ENCODE data around the gene MYOM1. TPM values are rescaled to one million over a fixed set of nuclear protein-coding genes. Genes with fewer than 3 reads are reported as not detected.

The MYOM1 gene
- total RNA-seq, 1 experiment from 2014 or later = 0.37 TPM

DNA sequence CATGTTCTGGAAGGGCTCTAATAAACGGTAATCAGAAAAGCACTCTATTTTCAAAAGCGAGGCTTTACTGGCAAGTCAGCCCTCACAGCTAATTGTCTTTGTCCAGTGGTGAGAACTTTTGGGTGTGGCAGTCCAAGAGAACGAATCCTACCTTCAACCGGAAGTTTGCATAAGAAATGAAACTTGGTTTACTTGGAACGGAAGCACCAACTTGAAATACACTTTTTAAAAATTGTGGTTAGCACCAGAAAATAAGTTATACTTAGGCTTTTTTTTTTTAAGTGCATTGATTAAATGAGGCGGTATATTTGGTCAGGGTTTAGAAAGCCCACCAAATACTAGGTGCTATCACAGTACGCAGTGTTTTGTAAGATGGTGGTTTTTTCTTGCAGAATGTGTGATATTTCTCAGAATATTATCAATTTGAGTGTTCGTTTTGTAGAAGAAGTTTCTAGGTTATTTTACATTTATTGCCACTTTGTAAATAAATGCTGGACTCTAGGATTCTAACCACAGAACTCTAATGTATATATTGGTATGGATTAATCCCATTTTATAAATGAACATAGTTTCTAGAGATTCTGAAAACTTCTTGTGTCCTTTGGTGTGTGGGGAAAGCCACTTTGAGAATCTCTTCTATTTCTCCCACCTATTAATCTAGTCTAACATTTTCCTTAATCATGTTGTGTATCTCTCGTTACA is 29.0 kb upstream of the MYOM1 start:
- TSS peak; percentile 67 for BruUV-seq (replicated peaks)
- TF ChIP-seq, protein P1, sequence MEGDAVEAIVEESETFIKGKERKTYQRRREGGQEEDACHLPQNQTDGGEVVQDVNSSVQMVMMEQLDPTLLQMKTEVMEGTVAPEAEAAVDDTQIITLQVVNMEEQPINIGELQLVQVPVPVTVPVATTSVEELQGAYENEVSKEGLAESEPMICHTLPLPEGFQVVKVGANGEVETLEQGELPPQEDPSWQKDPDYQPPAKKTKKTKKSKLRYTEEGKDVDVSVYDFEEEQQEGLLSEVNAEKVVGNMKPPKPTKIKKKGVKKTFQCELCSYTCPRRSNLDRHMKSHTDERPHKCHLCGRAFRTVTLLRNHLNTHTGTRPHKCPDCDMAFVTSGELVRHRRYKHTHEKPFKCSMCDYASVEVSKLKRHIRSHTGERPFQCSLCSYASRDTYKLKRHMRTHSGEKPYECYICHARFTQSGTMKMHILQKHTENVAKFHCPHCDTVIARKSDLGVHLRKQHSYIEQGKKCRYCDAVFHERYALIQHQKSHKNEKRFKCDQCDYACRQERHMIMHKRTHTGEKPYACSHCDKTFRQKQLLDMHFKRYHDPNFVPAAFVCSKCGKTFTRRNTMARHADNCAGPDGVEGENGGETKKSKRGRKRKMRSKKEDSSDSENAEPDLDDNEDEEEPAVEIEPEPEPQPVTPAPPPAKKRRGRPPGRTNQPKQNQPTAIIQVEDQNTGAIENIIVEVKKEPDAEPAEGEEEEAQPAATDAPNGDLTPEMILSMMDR (conservative IDR thresholded peaks at IDR 0.05; ENCODE audit: low read depth, low read length) = no peak
- H3K36me3 ChIP-seq (ENCODE audit: insufficient read depth, low read length, poor library complexity, severe bottlenecking) = peaks cover 27% of the 10 kb centered on the region
- H3K4me3 ChIP-seq (ENCODE audit: low read depth, low read length, poor library complexity, severe bottlenecking) = peak overlapping the region; percentile 75
- H3K9me3 ChIP-seq (ENCODE audit: low read depth, low read length, poor library complexity, severe bottlenecking) = no peaks in the 10 kb centered on the region
- H3K27ac ChIP-seq (ENCODE audit: low read depth, low read length, poor library complexity, severe bottlenecking) = peak overlapping the region; percentile 96
- POLR2A ChIA-PET (ENCODE audit: low non-redundant PET) = no interaction called here
- H3K27me3 ChIP-seq (replicated peaks; ENCODE audit: insufficient read depth, low read depth, low read length, poor library complexity) = no peaks in the 10 kb centered on the region
- CTCF ChIA-PET = no interaction called here
- H3K4me1 ChIP-seq (ENCODE audit: insufficient read depth, low read length, poor library complexity, severe bottlenecking) = peaks cover 40% of the 10 kb centered on the region
- DNase-seq (ENCODE audit: low spot score) = peak; percentile 57
- intact Hi-C loops (cut with micrococcal nuclease; ENCODE audit: unreplicated experiment) = loop anchor here (5.0 to 10.0 kb wide), 3 partner anchors 97 to 474 kb away; partner anchors contain the start of gene LPIN2

DNA sequence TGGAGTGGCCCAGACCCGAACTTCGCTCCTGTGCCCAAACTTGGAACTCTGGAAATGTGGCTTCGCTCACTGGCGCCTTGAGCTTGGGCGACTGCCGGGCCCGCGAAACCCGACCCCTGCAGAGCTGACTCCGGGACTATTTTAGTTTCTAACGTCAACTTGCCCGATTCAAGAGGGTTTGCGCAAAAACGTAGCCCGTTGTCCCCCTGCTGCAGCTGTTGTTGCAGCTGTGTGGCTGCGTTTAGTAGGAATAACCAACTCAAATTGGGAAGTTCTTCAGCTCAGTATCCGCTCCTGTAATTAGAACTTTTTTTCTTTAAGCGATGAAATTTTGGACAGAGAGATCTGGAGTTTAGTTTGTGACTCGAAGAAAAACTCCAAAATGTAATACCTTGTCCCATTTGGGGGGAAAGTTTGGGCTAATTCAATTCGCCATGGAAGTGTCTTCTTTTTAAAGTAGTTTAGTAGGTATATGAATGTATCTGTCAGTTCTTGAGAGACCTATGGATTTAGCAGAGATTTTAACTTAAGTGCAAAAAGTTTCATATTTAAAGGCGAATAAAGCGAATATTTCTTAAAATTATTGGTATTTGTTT is 28.4 kb upstream of the MYOM1 start:
- TF ChIP-seq, protein P1 (conservative IDR thresholded peaks at IDR 0.05; ENCODE audit: low read depth, low read length) = no peak
- no peak for TF ChIP-seq EZH2 (IDR thresholded peaks at IDR 0.05; ENCODE audit: borderline replicate concordance, low read depth, low read length, poor library complexity, severe bottlenecking)

DNA sequence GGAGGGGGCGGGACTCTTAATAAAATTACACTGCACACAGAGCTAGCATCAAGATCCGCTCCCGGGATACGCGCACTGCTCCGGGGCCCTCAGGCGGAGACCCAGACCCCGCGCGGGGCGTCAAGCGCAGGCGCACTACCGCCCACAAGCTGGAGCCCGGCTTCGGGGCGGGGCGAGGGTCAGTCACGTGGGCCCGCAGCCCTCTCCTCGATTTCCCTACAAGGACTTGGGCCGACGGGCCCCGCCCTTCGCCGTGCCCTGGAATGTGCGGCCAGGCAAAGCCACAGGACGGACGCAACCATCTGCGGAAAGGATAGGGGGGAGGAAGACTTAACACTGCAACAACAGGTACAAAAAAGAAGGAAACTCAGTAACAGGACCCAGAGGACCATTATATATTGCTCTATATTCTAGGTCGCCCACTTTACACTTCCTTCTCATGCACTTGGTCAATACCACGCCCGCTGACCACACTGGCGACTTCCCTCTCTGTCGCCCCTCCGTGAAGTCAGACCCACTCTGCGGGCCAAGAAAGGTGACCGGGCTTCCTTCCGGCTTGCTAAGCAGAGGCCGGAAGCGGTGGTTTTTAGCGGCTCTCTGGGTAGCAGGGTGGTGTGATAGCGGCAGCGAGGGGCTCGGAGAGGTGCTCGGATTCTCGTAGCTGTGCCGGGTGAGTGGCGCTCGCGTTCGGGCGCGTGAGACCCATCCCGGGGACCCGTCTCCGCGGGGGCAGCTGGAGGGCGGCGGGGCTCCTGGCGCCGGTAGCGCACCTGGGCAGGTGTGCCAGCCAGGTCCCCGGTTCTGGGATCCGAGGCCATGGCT is 27.7 kb upstream of the MYOM1 start, which contains the start of gene MYL12A:
MYL12A (plus strand) TSS at position 562 of the 822 bp plus-strand sequence. CDS start 5,447 bp downstream, outside the sequence.
- peak within 1 kb of the TSS; percentile 75 for H3K4me3 ChIP-seq (ENCODE audit: low read depth, low read length, poor library complexity, severe bottlenecking)
- H3K9me3 ChIP-seq (ENCODE audit: low read depth, low read length, poor library complexity, severe bottlenecking) = no peaks in the 10 kb centered on the region
- CTCF ChIA-PET = interaction anchor here (0.6 kb wide), 1 partner anchor 168 kb away, joined by 5 read pairs; no protein-coding TSS in a partner anchor
- H3K27me3 ChIP-seq (replicated peaks; ENCODE audit: insufficient read depth, low read depth, low read length, poor library complexity) = no peaks in the 10 kb centered on the region
- POLR2A ChIA-PET (ENCODE audit: low non-redundant PET) = no interaction called here
- H3K36me3 ChIP-seq (ENCODE audit: insufficient read depth, low read length, poor library complexity, severe bottlenecking) = peaks cover 13% of the 10 kb centered on the region
- peak; percentile 99 for DNase-seq (ENCODE audit: low spot score)
- intact Hi-C loops (cut with micrococcal nuclease; ENCODE audit: unreplicated experiment) = loop anchor here (2.0 to 10.0 kb wide), 4 partner anchors 95 to 473 kb away; partner anchors contain the start of gene LPIN2
- peaks cover 34% of the 10 kb centered on the region for H3K4me1 ChIP-seq (ENCODE audit: insufficient read depth, low read length, poor library complexity, severe bottlenecking)
- BruUV-seq (replicated peaks) = no TSS peak
- TF ChIP-seq EZH2 (IDR thresholded peaks at IDR 0.05; ENCODE audit: borderline replicate concordance, low read depth, low read length, poor library complexity, severe bottlenecking) = no peak
- TF ChIP-seq, protein P1 (conservative IDR thresholded peaks at IDR 0.05; ENCODE audit: low read depth, low read length) = no peak
- peak within 1 kb of the TSS; percentile 96 for H3K27ac ChIP-seq (ENCODE audit: low read depth, low read length, poor library complexity, severe bottlenecking)

More for the DNA sequence above, 28.4 kb upstream of the MYOM1 start:
- Histone ChIP-seq H3K27ac (ENCODE audit: low read depth, low read length, poor library complexity, severe bottlenecking) (peak overlapping the region; percentile 96), H3K4me1 (ENCODE audit: insufficient read depth, low read length, poor library complexity, severe bottlenecking) (peaks cover 35% of the 10 kb centered on the region), H3K9me3 (ENCODE audit: low read depth, low read length, poor library complexity, severe bottlenecking) (no peaks in the 10 kb centered on the region), H3K27me3 (replicated peaks; ENCODE audit: insufficient read depth, low read depth, low read length, poor library complexity) (no peaks in the 10 kb centered on the region), H3K4me3 (ENCODE audit: low read depth, low read length, poor library complexity, severe bottlenecking) (peak overlapping the region; percentile 75), H3K36me3 (ENCODE audit: insufficient read depth, low read length, poor library complexity, severe bottlenecking) (peaks cover 20% of the 10 kb centered on the region)
- DNase-seq (ENCODE audit: low spot score) = peak; percentile 72
- no TSS peak for BruUV-seq (replicated peaks)
- CTCF ChIA-PET = interaction anchor here (0.6 kb wide), 1 partner anchor 88 kb away, joined by 10 read pairs; no protein-coding TSS in a partner anchor
- POLR2A ChIA-PET (ENCODE audit: low non-redundant PET) = no interaction called here
- intact Hi-C loops (cut with micrococcal nuclease; ENCODE audit: unreplicated experiment) = loop anchor here (5.0 to 10.0 kb wide), 3 partner anchors 96 to 473 kb away; partner anchors contain the start of gene LPIN2
